DND-41 (cell line): Measurements from ENCODE around the gene KIF11.

Experiments used
- ATAC-seq: fragments of 200-7000 bp; cut with Tn5 transposase; 3 replicates; pipeline ENCODE4 v1.9.1; 2021; ENCODE audit warnings: low read depth; ENCODE audit not compliant: insufficient read depth
- DNase-seq: peaks from one replicate; pipeline ENCODE4 v3.0.0-alpha.2; 2020
- H2AFZ ChIP-seq: 2 replicates; pipeline ENCODE4 v1.6.0; 2012; ENCODE audit warnings: low read depth, low read length
- H3K27ac ChIP-seq: 2 replicates; pipeline ENCODE4 v1.5.1; 2012; ENCODE audit warnings: low read length, inconsistent platforms
- H3K27me3 ChIP-seq: fragments of 200-600 bp; sonication (generic); 2 replicates; pipeline ENCODE4 v1.6.0; 2012; ENCODE audit warnings: low read length, mild to moderate bottlenecking, inconsistent platforms; ENCODE audit not compliant: insufficient read depth, poor library complexity
- H3K36me3 ChIP-seq: 2 replicates; pipeline ENCODE4 v1.5.1; 2012; ENCODE audit warnings: low read length, inconsistent platforms; ENCODE audit not compliant: insufficient read depth
- H3K4me1 ChIP-seq: 2 replicates; pipeline ENCODE4 v1.5.1; 2012; ENCODE audit warnings: mild to moderate bottlenecking, low read length; ENCODE audit not compliant: insufficient read depth
- H3K4me2 ChIP-seq: 2 replicates; pipeline ENCODE4 v1.6.0; 2012; ENCODE audit warnings: mild to moderate bottlenecking, moderate library complexity, low read length, inconsistent platforms; ENCODE audit not compliant: insufficient read depth
- H3K4me3 ChIP-seq, 2 experiments: fragments of 200-600 bp in 1 of 2; shearing (Covaris generic) in 1 of 2; 2 replicates each; pipeline ENCODE4 v1.5.1; 2012 to 2016; ENCODE audit warnings: inconsistent platforms in 2 of 2, low read length in 2 of 2, mild to moderate bottlenecking in 2 of 2, low read depth in 1 of 2, moderate library complexity in 1 of 2
- H3K79me2 ChIP-seq: 2 replicates; pipeline ENCODE4 v1.6.0; 2012; ENCODE audit warnings: low read length, inconsistent platforms; ENCODE audit not compliant: insufficient read depth
- H3K9ac ChIP-seq: 2 replicates; pipeline ENCODE4 v1.6.0; 2012; ENCODE audit warnings: low read depth, mild to moderate bottlenecking, inconsistent platforms, low read length, moderate library complexity
- H3K9me3 ChIP-seq: 2 replicates; pipeline ENCODE4 v1.5.1; 2012; ENCODE audit warnings: low read length, moderate library complexity, mild to moderate bottlenecking, inconsistent platforms; ENCODE audit not compliant: insufficient read depth, severe bottlenecking
- H4K20me1 ChIP-seq: 2 replicates; pipeline ENCODE4 v1.6.0; 2012; ENCODE audit warnings: low read length; ENCODE audit not compliant: insufficient read depth
- EZH2 ChIP-seq: IDR thresholded peaks from 3 replicates; pipeline ENCODE4 v1.6.1; 2012; ENCODE audit warnings: borderline replicate concordance, low read depth, mild to moderate bottlenecking, moderate library complexity, low read length, inconsistent platforms; ENCODE audit not compliant: severe bottlenecking
- TF ChIP-seq, protein P1 (sequence below): IDR thresholded peaks from 2 replicates; pipeline ENCODE4 v1.5.1; 2012; ENCODE audit warnings: borderline replicate concordance, low read length, moderate library complexity, mild to moderate bottlenecking; ENCODE audit not compliant: poor library complexity, severe bottlenecking; ENCODE audit errors: extremely low read depth

Gene KIF11

DNA sequence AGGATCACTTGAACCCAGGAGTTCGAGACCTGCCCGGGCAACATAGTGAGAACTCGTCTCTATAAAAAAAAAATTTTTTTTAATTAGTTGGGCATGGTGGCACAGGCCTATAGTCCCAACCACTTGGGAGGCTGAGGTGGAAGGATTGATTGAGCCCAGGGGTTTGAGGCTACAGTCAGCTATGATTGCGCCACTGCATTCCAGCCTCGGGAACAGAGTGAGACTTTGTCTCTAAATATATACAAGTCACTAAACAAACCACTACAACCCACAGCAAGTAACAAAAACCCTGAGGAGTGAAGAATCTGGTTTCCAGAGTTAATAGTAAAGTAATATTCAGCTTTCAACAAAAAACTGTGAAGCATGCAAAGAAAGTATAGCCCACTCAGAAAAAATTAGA is 64.1 kb downstream of the KIF11 start:
- Histone ChIP-seq H3K9ac (no peak overlapping the region), H3K79me2 (no peaks in the 10 kb centered on the region), H4K20me1 (no peaks in the 10 kb centered on the region), H3K4me1 (no peaks in the 10 kb centered on the region), H3K36me3 (peaks cover 43% of the 10 kb centered on the region), H3K27me3 (no peaks in the 10 kb centered on the region), H2AFZ (no peak overlapping the region), H3K9me3 (no peaks in the 10 kb centered on the region), H3K27ac (no peak overlapping the region), H3K4me2 (no peak overlapping the region), H3K4me3 (no peak overlapping the region)
- peak; percentile 25; the same call in 1 of the 3 replicates for ATAC-seq
- TF ChIP-seq, protein P1, sequence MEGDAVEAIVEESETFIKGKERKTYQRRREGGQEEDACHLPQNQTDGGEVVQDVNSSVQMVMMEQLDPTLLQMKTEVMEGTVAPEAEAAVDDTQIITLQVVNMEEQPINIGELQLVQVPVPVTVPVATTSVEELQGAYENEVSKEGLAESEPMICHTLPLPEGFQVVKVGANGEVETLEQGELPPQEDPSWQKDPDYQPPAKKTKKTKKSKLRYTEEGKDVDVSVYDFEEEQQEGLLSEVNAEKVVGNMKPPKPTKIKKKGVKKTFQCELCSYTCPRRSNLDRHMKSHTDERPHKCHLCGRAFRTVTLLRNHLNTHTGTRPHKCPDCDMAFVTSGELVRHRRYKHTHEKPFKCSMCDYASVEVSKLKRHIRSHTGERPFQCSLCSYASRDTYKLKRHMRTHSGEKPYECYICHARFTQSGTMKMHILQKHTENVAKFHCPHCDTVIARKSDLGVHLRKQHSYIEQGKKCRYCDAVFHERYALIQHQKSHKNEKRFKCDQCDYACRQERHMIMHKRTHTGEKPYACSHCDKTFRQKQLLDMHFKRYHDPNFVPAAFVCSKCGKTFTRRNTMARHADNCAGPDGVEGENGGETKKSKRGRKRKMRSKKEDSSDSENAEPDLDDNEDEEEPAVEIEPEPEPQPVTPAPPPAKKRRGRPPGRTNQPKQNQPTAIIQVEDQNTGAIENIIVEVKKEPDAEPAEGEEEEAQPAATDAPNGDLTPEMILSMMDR, result no peak
- TF ChIP-seq EZH2, result no peak
- DNase-seq, result no peak

DNA sequence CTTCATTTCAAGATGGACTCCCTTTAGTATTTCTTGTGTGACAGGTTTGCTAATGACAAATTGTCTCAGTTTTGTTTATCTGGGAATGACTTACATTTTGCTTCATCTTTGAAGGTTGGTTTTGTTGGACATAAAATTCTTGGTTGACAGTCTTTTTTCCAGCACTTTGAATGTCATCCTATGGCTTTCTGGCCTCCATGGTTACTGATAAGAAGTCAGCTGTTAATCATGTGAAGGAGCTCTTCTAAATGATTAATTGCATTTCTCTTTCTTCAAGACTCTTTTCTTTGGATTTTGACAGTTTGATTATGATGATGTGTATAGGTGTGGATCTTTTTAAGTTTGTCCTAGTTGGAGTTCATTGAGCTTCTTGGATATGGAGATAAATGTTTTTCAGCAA is 69.9 kb downstream of the KIF11 start:
- Histone ChIP-seq H3K4me1 (no peaks in the 10 kb centered on the region), H3K79me2 (no peaks in the 10 kb centered on the region), H2AFZ (no peak overlapping the region), H3K9ac (no peak overlapping the region), H3K36me3 (no peaks in the 10 kb centered on the region), H3K9me3 (peaks cover 10% of the 10 kb centered on the region), H3K4me3 (no peak overlapping the region), H4K20me1 (no peaks in the 10 kb centered on the region), H3K27ac (no peak overlapping the region), H3K27me3 (no peaks in the 10 kb centered on the region), H3K4me2 (no peak overlapping the region)
- ATAC-seq, result no peak
- TF ChIP-seq, protein P1, result no peak
- TF ChIP-seq EZH2, result no peak
- no peak for DNase-seq

DNA sequence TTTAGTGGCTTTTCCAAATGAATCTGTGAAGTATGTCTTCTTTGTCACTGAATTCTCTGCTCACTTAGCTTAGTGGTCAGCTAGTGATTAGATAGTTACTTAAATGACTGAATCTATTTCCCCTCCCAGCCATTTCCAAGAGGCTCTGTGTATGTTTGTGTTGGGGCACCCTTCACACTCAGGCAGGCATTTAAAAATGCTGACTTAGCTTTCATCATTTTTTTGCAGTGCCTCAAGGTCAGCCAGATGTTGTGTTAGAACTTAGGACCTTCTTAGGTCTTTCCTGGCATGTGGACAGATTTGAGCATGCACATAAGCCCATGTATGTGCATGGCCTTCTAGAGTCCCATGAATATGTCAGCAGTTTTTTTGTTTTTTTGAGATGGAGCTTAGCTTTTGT is 71.4 kb downstream of the KIF11 start:
- DNase-seq (no peak), ATAC-seq (no peak)
- Histone ChIP-seq H2AFZ (no peak overlapping the region), H4K20me1 (no peaks in the 10 kb centered on the region), H3K4me1 (no peaks in the 10 kb centered on the region), H3K4me3 (no peak overlapping the region), H3K79me2 (no peaks in the 10 kb centered on the region), H3K36me3 (no peaks in the 10 kb centered on the region), H3K9me3 (peaks cover 10% of the 10 kb centered on the region), H3K4me2 (no peak overlapping the region), H3K9ac (no peak overlapping the region), H3K27me3 (no peaks in the 10 kb centered on the region), H3K27ac (no peak overlapping the region)
- TF ChIP-seq EZH2, result no peak
- TF ChIP-seq, protein P1, result no peak

DNA sequence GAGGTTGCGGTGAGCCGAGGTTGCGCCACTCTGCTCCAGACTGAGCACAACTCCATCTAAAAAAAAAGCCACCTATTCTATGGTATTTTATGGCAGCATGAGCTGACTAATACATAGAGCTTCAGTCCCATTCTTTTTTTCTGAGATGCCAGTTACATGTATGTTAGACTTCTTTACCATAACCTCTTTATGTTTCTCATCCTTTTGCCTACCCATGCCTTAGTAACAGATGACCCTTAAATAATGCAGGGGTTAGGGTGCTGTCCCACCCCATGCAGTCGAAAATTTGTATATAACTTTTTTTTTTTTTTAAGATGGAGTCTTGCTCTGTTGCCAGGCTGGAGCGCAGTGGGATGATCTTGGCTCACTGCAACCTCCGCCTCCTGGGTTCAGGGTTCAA is 74.1 kb downstream of the KIF11 start:
- Histone ChIP-seq H2AFZ (no peak overlapping the region), H3K36me3 (no peaks in the 10 kb centered on the region), H3K27me3 (no peaks in the 10 kb centered on the region), H3K4me1 (no peaks in the 10 kb centered on the region), H3K27ac (no peak overlapping the region), H4K20me1 (no peaks in the 10 kb centered on the region), H3K9me3 (peaks cover 10% of the 10 kb centered on the region), H3K79me2 (no peaks in the 10 kb centered on the region), H3K9ac (no peak overlapping the region), H3K4me2 (no peak overlapping the region), H3K4me3 (no peak overlapping the region)
- DNase-seq (no peak), ATAC-seq (no peak)
- no peak for TF ChIP-seq EZH2
- TF ChIP-seq, protein P1, result no peak
